Activated CD4-positive, alpha-beta T cell treated with anti-CD3 and anti-CD28 coated beads for 1 hour (primary cell): ENCODE results near the gene ST8SIA4.

Experiments
- DNase-seq: peaks from one replicate; pipeline ENCODE4 v3.0.0-alpha.2; 2020

Gene ST8SIA4

DNA sequence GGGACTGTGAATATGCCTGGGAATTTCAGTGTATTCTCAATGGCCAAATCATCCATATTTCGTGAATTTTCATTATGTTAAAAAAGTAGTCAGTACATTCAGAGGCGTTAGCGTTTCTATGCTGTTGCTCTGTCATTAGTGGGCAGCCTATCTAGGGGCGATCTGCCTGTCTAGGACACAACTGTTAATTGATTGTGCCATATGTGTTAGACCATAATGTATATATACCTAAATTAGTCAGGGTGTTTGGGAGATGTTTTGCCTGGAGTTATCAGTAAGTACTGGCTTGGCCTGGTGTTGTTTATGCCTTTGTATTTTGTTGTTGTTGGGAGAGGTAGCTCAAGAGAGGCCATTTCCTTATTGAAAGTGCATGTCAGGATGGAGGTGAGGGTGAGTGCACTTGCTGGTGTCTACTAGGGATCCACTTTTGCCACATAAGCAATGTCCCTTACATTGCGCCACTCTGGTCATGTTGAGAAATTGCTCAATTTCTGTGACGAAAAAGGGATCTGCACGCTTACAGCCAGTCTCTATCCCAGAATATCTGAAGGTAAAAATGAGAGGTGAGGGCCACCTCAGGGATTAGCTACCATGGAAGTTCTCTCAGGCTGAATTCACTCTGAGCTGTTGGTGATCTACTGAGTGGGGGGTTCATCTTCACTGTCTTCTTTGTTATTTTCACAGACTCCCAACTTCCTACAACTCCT lies 123.3 kb downstream of the ST8SIA4 start:
- DNase-seq: no peak

- DNase-seq: no peak
These were observed 125.3 kb downstream of the ST8SIA4 start for GRCh38 chr5:100777680-100778300.

DNA sequence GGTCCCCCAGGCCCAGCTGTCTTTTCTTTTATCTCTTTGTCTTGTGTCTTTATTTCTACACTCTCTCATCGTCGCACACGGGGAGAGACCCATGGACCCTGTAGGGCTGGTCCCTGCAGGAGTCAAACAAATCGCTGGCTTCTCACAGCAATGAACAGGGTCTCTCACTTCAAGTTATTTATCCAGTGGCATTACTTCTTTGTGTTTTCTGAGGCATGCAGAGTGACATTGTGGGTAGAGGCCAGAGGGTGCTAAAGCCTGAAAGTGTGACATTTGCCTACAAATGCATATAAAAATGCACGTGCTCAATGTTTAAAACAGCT lies 127.6 kb downstream of the ST8SIA4 start:
- no peak for DNase-seq

- no peak for DNase-seq
These were observed 130.5 kb downstream of the ST8SIA4 start for GRCh38 chr5:100772548-100772947.

DNA sequence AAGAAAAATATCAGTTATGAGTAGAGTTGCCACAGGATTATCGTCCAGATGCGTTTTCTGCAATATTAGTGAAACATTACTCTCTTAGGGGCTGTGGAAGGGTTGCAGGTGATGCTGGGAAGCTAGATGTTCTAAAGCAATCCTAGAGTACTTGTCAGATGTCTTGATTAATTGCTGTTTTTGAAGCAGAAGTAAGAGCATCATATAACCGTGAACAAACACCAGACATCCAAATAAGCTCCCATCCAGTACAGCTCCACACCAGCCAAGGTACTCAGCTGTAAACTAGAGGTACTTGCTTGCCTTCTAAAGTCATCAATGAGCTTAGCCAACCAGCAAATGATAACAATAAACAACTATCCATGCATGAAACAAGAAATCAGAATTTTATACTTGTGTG lies 131.1 kb downstream of the ST8SIA4 start:
- DNase-seq: no peak

DNA sequence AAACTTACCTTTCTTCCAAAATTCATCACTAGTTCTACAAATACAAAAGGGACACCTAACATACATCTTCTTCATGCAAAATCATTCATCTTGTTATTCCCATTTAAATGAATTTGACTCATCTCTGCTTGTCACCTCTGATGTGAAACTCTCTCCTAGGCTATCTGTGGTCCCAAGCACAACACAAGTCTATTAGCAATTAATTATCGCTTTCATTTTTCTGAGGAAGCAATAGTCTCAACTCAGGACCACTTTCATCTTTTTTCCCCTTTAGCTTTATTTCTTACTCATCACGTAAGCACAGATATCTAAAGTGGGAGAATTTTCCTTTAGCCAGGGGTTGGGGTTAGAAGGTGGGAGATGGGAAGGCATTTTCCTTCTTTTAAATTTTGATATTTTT lies 131.9 kb downstream of the ST8SIA4 start:
- no peak for DNase-seq

DNA sequence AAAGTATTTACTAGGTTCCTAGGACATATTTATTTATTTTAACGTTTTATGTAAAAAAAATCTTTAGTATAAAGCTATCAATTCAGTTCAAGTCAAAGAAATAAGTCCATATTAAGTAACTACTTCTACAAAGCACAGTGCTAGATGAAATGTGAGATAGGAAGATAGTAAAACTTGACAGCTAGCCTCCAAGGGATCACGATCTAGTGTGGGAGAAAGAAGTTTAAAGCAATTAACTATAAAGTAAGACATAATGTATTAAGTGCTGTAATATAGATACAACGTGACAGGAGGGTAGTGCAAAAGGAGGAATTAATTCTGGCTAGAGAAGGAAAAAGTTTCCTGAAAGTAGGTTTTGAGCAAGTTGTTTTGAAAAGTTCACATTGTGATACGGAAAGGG lies 134.9 kb downstream of the ST8SIA4 start:
- DNase-seq: no peak

GRCh38 chr5:100762995-100763394 lies 140.1 kb downstream of the ST8SIA4 start:
- DNase-seq: no peak

GRCh38 chr5:100762108-100762507 lies 141.0 kb downstream of the ST8SIA4 start:
- DNase-seq: no peak

DNA sequence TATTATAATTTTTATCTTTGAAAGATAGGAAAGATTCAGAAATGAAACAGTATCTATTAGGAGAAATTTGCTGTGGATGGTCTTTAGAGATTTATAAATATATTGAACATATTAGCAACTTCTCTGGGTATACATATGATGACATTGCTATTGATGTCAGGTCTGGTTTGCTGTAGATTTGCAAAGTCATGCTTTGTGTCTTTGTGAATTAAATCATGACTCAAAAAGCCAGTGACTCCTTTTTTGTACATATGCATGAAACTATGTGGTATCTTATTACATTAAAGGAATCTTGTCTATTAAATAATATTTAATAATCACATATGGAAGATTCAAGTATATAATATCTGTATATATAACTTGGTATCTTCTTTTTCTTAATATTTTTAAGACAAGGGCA lies 141.9 kb downstream of the ST8SIA4 start:
- no peak for DNase-seq

GRCh38 chr5:100760688-100761087 lies 142.4 kb downstream of the ST8SIA4 start:
- DNase-seq: no peak

- DNase-seq: no peak
These were observed 144.3 kb downstream of the ST8SIA4 start for GRCh38 chr5:100758780-100759179.

- no peak for DNase-seq
These were observed 144.8 kb downstream of the ST8SIA4 start for GRCh38 chr5:100758306-100758705.

GRCh38 chr5:100757618-100758017 lies 145.5 kb downstream of the ST8SIA4 start:
- no peak for DNase-seq
